ENCODE results near the gene XPOT.

XPOT gene

GRCh38 chr12:64418209-64418608 lies 14.0 kb downstream of the XPOT start:
- DNase-seq (ENCODE audit: low read depth in 2 of 2): no peak

GRCh38 chr12:64419696-64420095 lies 15.5 kb downstream of the XPOT start:
- no peak for DNase-seq (ENCODE audit: low read depth in 2 of 2)

- DNase-seq (ENCODE audit: low read depth in 2 of 2): no peak
Observed at GRCh38 chr12:64427988-64428387, 23.8 kb downstream of the XPOT start.

- no peak for DNase-seq (ENCODE audit: low read depth in 2 of 2)
Observed at GRCh38 chr12:64428956-64429355, 24.8 kb downstream of the XPOT start.

- DNase-seq (ENCODE audit: low read depth in 2 of 2): no peak
Observed at GRCh38 chr12:64430886-64431285, 26.7 kb downstream of the XPOT start.

GRCh38 chr12:64431791-64432190 lies 27.6 kb downstream of the XPOT start:
- DNase-seq (ENCODE audit: low read depth in 2 of 2): no peak

- DNase-seq (ENCODE audit: low read depth in 2 of 2): no peak
Observed at GRCh38 chr12:64433915-64434314, 29.7 kb downstream of the XPOT start.

GRCh38 chr12:64440100-64440499 lies 35.9 kb downstream of the XPOT start:
- DNase-seq (ENCODE audit: low read depth in 2 of 2): no peak

- no peak for DNase-seq (ENCODE audit: low read depth in 2 of 2)
Observed at GRCh38 chr12:64445490-64445889, 41.3 kb downstream of the XPOT start.

- no peak for DNase-seq (ENCODE audit: low read depth in 2 of 2)
Observed at GRCh38 chr12:64446295-64446694, 42.1 kb downstream of the XPOT start.

- DNase-seq (ENCODE audit: low read depth in 2 of 2): no peak
Observed at GRCh38 chr12:64450057-64450640, 46.0 kb downstream of the XPOT start.

GRCh38 chr12:64450711-64451486 lies 46.7 kb downstream of the XPOT start:
- DNase-seq (ENCODE audit: low read depth in 2 of 2): no peak

GRCh38 chr12:64451687-64452558 lies 47.7 kb downstream of the XPOT start, which contains the start of gene TBK1:
Gene TBK1 (plus strand): TSS chr12:64452120. CDS start chr12:64455871, 3,751 bp downstream.
- DNase-seq (ENCODE audit: low read depth in 2 of 2): peak; percentile 38 to 42

GRCh38 chr12:64452559-64453329 lies 48.6 kb downstream of the XPOT start:
- no peak for DNase-seq (ENCODE audit: low read depth in 2 of 2)

- DNase-seq (ENCODE audit: low read depth in 2 of 2): no peak
Observed at GRCh38 chr12:64455506-64455905, 51.3 kb downstream of the XPOT start.

- no peak for DNase-seq (ENCODE audit: low read depth in 2 of 2)
Observed at GRCh38 chr12:64456119-64456518, 51.9 kb downstream of the XPOT start.

- DNase-seq (ENCODE audit: low read depth in 2 of 2): no peak
Observed at GRCh38 chr12:64457032-64457431, 52.8 kb downstream of the XPOT start.

GRCh38 chr12:64457466-64457865 lies 53.3 kb downstream of the XPOT start:
- no peak for DNase-seq (ENCODE audit: low read depth in 2 of 2)

GRCh38 chr12:64457923-64458322 lies 53.7 kb downstream of the XPOT start:
- no peak for DNase-seq (ENCODE audit: low read depth in 2 of 2)

GRCh38 chr12:64459394-64459891 lies 55.3 kb downstream of the XPOT start:
- DNase-seq (ENCODE audit: low read depth in 2 of 2): no peak

- no peak for DNase-seq (ENCODE audit: low read depth in 2 of 2)
Observed at GRCh38 chr12:64461634-64462414, 57.6 kb downstream of the XPOT start.
